Lower leg skin (tissue), 4 donors: ENCODE data around the gene CRAMP1. TPM values are rescaled to one million over a fixed set of nuclear protein-coding genes. Genes with fewer than 3 reads are reported as not detected.

Source experiments
- DNase-seq, 2 donors: peaks; one replicate each; pipeline ENCODE4 v3.0.0-alpha.2; 2019; ENCODE audit warnings: low spot score in 2 of 2
- H3K4me3 ChIP-seq: fragments of 200-600 bp; sonication (generic); 2 replicates; pipeline ENCODE4 v1.5.1; 2017; ENCODE audit warnings: mild to moderate bottlenecking, low read depth; ENCODE audit not compliant: poor library complexity, severe bottlenecking
- POLR2A ChIP-seq, 2 donors: fragments of 450-650 bp; IDR thresholded peaks; one replicate each; pipeline ENCODE4 v1.6.1; 2016 to 2017; ENCODE audit warnings: antibody characterized with exemption in 2 of 2, mild to moderate bottlenecking in 1 of 2, moderate library complexity in 1 of 2
- WGBS, 2 donors: methylation state at CpG; one replicate each; pipeline ENCODE4 v1.1.5; 2018; 5-methylcytosine and 5-hydroxymethylcytosine counted together
- intact Hi-C: fragments of 100-400 bp; cut with DNase I; formaldehyde crosslinking; loops from one replicate; pipeline ENCODE4 v1.15.0; 2023; ENCODE audit warnings: low total_unique reads
- total RNA-seq, 4 donors: library from RNA; depleted of rRNA; stranded (reverse); fragments of >200 nt; gene quantifications; one replicate each; pipeline ENCODE4 v1.1.0, GENCODE V29; 2016
- TF ChIP-seq, protein P1 (sequence below), 3 donors: fragments of 450-650 bp; IDR thresholded peaks; one replicate each; pipeline ENCODE4 v1.5.1; 2016; ENCODE audit warnings: antibody characterized with exemption in 3 of 3, mild to moderate bottlenecking in 3 of 3, moderate library complexity in 2 of 3

CRAMP1 gene
- total RNA-seq, 4 donors from 2014 or later, result 14.2 to 29.6 (median 19.3) TPM

DNA sequence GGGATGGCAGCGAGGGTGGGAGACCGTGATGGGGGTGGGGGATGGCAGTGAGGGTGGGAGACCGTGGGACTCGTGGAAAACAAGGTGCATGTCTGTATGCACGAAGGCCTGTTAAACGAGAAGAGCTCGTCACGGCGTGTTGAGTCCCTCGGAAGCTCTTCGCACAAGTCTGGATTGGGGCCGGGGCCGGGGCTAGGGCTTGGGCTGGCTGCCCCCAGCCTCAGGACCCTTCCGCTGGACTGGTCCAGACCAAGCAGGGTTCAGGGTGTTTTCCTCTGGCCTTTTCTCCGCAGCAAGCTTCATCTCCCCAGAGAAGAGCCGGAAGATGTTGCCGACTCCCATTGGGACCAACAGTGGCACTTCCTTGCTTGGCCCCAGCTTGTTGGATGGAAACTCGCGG lies 58.2 kb downstream of the CRAMP1 start:
- 92 to 97% methylated on average over 19 of the region's 19 CpGs for WGBS, 2 donors
- no peak for DNase-seq
- TF ChIP-seq, protein P1, sequence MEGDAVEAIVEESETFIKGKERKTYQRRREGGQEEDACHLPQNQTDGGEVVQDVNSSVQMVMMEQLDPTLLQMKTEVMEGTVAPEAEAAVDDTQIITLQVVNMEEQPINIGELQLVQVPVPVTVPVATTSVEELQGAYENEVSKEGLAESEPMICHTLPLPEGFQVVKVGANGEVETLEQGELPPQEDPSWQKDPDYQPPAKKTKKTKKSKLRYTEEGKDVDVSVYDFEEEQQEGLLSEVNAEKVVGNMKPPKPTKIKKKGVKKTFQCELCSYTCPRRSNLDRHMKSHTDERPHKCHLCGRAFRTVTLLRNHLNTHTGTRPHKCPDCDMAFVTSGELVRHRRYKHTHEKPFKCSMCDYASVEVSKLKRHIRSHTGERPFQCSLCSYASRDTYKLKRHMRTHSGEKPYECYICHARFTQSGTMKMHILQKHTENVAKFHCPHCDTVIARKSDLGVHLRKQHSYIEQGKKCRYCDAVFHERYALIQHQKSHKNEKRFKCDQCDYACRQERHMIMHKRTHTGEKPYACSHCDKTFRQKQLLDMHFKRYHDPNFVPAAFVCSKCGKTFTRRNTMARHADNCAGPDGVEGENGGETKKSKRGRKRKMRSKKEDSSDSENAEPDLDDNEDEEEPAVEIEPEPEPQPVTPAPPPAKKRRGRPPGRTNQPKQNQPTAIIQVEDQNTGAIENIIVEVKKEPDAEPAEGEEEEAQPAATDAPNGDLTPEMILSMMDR (IDR thresholded peaks at IDR 0.05), result no peak
- TF ChIP-seq POLR2A (IDR thresholded peaks at IDR 0.05), result no peak
- H3K4me3 ChIP-seq, result no peak overlapping the region
- intact Hi-C loops, result no loop called here

DNA sequence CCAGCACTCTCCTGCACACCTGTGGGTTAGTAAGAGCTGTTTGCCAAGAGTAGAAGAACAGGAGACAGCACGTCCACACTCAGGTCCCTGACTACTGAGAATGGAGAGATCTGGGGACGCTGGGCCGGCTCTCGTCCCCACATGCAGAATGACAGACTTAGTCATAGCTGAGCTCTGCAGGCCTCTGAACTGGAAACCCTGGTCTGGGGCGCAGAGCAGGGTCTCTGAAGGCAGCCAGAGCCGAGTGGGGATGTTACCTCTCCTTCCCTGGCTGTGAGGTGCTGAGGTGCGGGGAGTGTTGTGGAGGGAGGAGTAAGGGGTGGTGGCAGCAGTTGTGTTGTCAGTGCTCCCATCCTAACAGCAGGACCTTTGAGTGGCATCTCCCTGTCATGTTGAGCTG lies 58.7 kb downstream of the CRAMP1 start:
- DNase-seq, result no peak
- 88 to 96% methylated on average over 6 to 7 of the region's 7 CpGs for WGBS, 2 donors

DNA sequence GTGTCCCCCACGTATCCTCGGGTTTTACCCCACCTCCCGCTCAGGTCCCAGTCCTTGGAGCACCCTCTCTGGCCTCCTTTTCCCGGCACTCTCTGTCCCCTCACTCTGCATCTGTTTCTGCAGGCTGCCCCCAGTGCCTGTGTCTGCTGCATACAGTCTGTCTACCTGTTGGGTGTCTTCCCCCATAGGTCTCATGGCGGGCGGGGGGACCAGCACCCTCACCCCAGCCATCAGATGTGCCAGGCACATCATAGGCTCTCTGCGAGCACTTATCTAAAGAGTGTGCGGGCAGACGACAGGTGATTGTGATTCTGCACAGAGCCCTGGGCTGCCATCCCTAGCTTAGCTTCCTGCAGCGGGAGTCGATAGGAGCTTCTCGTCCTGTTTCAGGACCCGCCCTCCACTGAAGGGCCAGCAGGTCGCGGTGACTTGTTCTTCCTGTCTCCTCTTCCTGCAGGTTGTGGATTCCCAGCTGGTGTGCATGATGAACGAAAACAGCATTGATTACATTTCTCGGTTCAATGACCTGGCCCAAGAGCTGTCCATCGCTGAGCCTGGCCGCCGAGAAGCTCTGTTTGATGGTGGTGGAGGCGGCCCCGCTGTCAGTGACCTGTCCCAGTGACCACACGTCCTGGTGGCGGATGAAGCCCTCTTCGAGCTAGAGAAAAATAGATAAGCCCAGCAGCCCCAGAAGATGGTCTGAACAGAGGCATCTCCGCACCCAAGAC lies 61.4 kb downstream of the CRAMP1 start:
- TF ChIP-seq, protein P1 (IDR thresholded peaks at IDR 0.05), result no peak
- TF ChIP-seq POLR2A (IDR thresholded peaks at IDR 0.05), result no peak
- no peak overlapping the region for H3K4me3 ChIP-seq
- intact Hi-C loops, result no loop called here
- no peak for DNase-seq
- WGBS, 2 donors, result 93 to 95% methylated on average over 25 to 26 of the region's 26 CpGs

More for the DNA sequence above, 58.7 kb downstream of the CRAMP1 start:
- H3K4me3 ChIP-seq, result no peak overlapping the region
- TF ChIP-seq, protein P1 (IDR thresholded peaks at IDR 0.05), result no peak
- no peak for TF ChIP-seq POLR2A (IDR thresholded peaks at IDR 0.05)
- intact Hi-C loops, result no loop called here

DNA sequence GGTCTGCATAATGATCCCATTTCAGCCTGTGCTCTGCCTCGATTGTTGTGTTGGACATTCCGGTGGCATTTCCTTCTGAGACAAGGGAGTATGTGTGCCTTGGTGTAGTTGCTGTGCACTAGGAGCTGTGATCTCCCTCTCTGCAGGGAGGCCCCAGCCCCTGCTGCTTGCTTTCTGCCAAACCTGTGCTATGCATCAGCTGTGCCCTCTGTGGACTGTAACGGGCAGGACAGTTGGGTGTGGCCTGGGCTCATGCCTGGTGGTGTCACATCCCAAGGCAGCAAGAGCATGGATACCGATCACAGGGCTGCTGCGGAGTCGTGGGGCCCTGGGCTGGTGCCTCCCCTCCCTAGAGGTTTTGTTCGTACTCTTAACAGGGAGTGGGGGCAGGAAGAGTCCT lies 62.1 kb downstream of the CRAMP1 start:
- 83 to 88% methylated on average over 7 of the region's 7 CpGs for WGBS, 2 donors
- TF ChIP-seq POLR2A (IDR thresholded peaks at IDR 0.05), result no peak
- TF ChIP-seq, protein P1 (IDR thresholded peaks at IDR 0.05), result no peak
- intact Hi-C loops, result no loop called here
- H3K4me3 ChIP-seq, result no peak overlapping the region
- DNase-seq, result no peak

DNA sequence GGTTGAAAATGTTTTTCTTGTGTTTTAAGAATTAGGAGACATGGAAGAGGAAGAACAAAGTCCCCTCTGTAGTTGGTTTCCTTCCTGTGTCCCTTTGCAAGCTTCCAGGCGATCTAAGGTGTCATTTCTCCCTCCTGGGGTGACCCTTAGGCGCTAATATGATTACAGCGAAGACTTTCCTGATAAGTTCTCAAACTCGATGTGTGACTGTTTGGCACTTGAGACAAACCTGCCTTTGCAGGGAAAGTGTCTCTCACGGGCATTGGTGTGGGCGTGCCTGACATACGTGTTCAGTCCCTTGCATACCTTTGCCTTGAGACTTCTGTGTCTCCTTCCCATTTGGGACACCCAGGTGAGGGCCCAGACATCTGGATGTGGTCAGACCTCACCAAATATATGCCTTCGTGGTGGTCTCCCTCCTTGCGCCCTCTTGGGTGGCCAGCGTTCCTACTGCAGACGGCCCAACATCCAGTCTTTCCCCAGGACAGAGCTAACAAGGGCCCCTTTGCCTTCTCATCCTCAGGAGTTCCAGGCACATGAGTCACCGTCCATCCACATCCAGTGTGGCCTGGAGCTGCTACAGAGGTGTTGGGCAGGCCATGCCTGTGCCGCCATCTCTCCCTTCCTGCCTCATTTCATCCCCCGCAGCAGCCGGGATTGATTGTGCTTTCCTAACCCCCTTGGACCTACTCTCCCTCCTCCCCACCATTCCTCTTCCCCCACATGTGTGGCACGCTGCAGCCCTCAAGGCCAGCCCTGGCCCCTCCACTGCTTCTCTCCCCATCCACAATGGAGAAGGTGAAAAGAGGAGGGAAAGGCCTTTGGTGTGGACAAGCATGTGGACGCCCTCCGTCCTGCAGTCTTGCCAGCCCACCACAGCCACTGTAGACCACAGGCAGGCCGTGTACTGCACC lies 62.8 kb downstream of the CRAMP1 start:
- H3K4me3 ChIP-seq, result no peak overlapping the region
- intact Hi-C loops, result no loop called here
- DNase-seq, result no peak
- no peak for TF ChIP-seq POLR2A (IDR thresholded peaks at IDR 0.05)
- TF ChIP-seq, protein P1 (IDR thresholded peaks at IDR 0.05), result no peak
- WGBS, 2 donors, result 90 to 92% methylated on average over 19 of the region's 19 CpGs
